Stimulated activated memory B cell treated with anti-CD40 and anti-IgM and Interleukin-4, amounts not matched to agents 10 μg/mL and 1 μg/mL and 100 μg/mL, for 72 hours (primary cell): ENCODE results near the gene ETFBKMT.
"Not testable (repeated sequence)": the region's sequence is repeated elsewhere in the genome, so short reads cannot be mapped to it uniquely, and the experiment has no call there.

Experiments used
- ATAC-seq: fragments of 150-1000 bp; cut with Tn5 transposase; 2 replicates; pipeline ENCODE4 v1.10.0; 2021
- H3K27ac Mint-ChIP-seq: one replicate; pipeline ENCODE4 v1.8.0; 2022; ENCODE audit warnings: mild to moderate bottlenecking, mixed read lengths
- H3K27me3 Mint-ChIP-seq: one replicate; pipeline ENCODE4 v1.8.0; 2022; ENCODE audit warnings: mixed read lengths
- H3K36me3 Mint-ChIP-seq: one replicate; pipeline ENCODE4 v1.8.0; 2022; ENCODE audit warnings: mixed read lengths
- H3K4me1 Mint-ChIP-seq: one replicate; pipeline ENCODE4 v1.8.0; 2022; ENCODE audit warnings: mixed read lengths
- H3K4me3 Mint-ChIP-seq: one replicate; pipeline ENCODE4 v1.8.0; 2022; ENCODE audit warnings: mild to moderate bottlenecking, moderate library complexity, mixed read lengths
- H3K9me3 Mint-ChIP-seq: one replicate; pipeline ENCODE4 v1.8.0; 2022; ENCODE audit warnings: mixed read lengths

ETFBKMT gene

GRCh38 chr12:31644536-31644935 lies 15.0 kb upstream of the ETFBKMT start:
- Mint-ChIP-seq H3K27me3 (no peaks in the 10 kb centered on the region), H3K9me3 (no peaks in the 10 kb centered on the region), H3K27ac (no peak overlapping the region), H3K36me3 (no peaks in the 10 kb centered on the region), H3K4me3 (no peak overlapping the region), H3K4me1 (peaks cover 19% of the 10 kb centered on the region)
- ATAC-seq, result no peak

GRCh38 chr12:31645924-31646323 lies 13.6 kb upstream of the ETFBKMT start:
- Mint-ChIP-seq H3K27me3 (no peaks in the 10 kb centered on the region), H3K9me3 (no peaks in the 10 kb centered on the region), H3K4me1 (peaks cover 19% of the 10 kb centered on the region), H3K36me3 (no peaks in the 10 kb centered on the region), H3K4me3 (no peak overlapping the region), H3K27ac (peak overlapping the region; percentile 35)
- no peak for ATAC-seq

- peak overlapping the region; percentile 18 for H3K27ac Mint-ChIP-seq
- no peaks in the 10 kb centered on the region for H3K9me3 Mint-ChIP-seq
- no peak overlapping the region for H3K4me3 Mint-ChIP-seq
- peaks cover 19% of the 10 kb centered on the region for H3K4me1 Mint-ChIP-seq
- H3K36me3 Mint-ChIP-seq, result no peaks in the 10 kb centered on the region
- no peak for ATAC-seq
- no peaks in the 10 kb centered on the region for H3K27me3 Mint-ChIP-seq
These were observed 12.4 kb upstream of the ETFBKMT start for GRCh38 chr12:31647086-31647491.

- Mint-ChIP-seq H3K4me1 (peaks cover 28% of the 10 kb centered on the region), H3K4me3 (no peak overlapping the region), H3K9me3 (no peaks in the 10 kb centered on the region), H3K27me3 (no peaks in the 10 kb centered on the region), H3K36me3 (no peaks in the 10 kb centered on the region), H3K27ac (no peak overlapping the region)
- ATAC-seq, result no peak
These were observed 8.6 kb upstream of the ETFBKMT start for GRCh38 chr12:31650918-31651317.

GRCh38 chr12:31651893-31652521 lies 7.5 kb upstream of the ETFBKMT start:
- Mint-ChIP-seq H3K4me1 (peaks cover 20% of the 10 kb centered on the region), H3K36me3 (no peaks in the 10 kb centered on the region), H3K27ac (peak overlapping the region; percentile 75), H3K4me3 (no peak overlapping the region), H3K9me3 (no peaks in the 10 kb centered on the region), H3K27me3 (no peaks in the 10 kb centered on the region)
- no peak for ATAC-seq

- Mint-ChIP-seq H3K4me3 (no peak overlapping the region), H3K27me3 (no peaks in the 10 kb centered on the region), H3K36me3 (no peaks in the 10 kb centered on the region), H3K9me3 (no peaks in the 10 kb centered on the region), H3K4me1 (peaks cover 21% of the 10 kb centered on the region), H3K27ac (no peak overlapping the region)
- no peak for ATAC-seq
These were observed 4.3 kb upstream of the ETFBKMT start for GRCh38 chr12:31655208-31655607.

GRCh38 chr12:31655792-31656191 lies 3.7 kb upstream of the ETFBKMT start:
- Mint-ChIP-seq H3K27ac (no peak overlapping the region), H3K9me3 (no peaks in the 10 kb centered on the region), H3K4me3 (no peak overlapping the region), H3K27me3 (no peaks in the 10 kb centered on the region), H3K36me3 (no peaks in the 10 kb centered on the region), H3K4me1 (peaks cover 21% of the 10 kb centered on the region)
- ATAC-seq, result no peak

GRCh38 chr12:31658471-31659086 lies 909 bp upstream of the ETFBKMT start:
- Mint-ChIP-seq H3K27me3 (no peaks in the 10 kb centered on the region), H3K36me3 (peaks cover 4% of the 10 kb centered on the region), H3K4me1 (peaks cover 20% of the 10 kb centered on the region), H3K4me3 (peak overlapping the region; percentile 98), H3K27ac (peak overlapping the region; percentile 94), H3K9me3 (no peaks in the 10 kb centered on the region)
- ATAC-seq, result peak; percentile 29

- peaks cover 20% of the 10 kb centered on the region for H3K4me1 Mint-ChIP-seq
- H3K36me3 Mint-ChIP-seq, result peaks cover 4% of the 10 kb centered on the region
- H3K9me3 Mint-ChIP-seq, result no peaks in the 10 kb centered on the region
- peak overlapping the region; percentile 74 for H3K27ac Mint-ChIP-seq
- no peak for ATAC-seq
- H3K4me3 Mint-ChIP-seq, result no peak overlapping the region
- H3K27me3 Mint-ChIP-seq, result no peaks in the 10 kb centered on the region
These were observed 2.8 kb downstream of the ETFBKMT start for GRCh38 chr12:31662176-31662849.

GRCh38 chr12:31663576-31663975 lies 4.1 kb downstream of the ETFBKMT start:
- no peaks in the 10 kb centered on the region for H3K27me3 Mint-ChIP-seq
- H3K36me3 Mint-ChIP-seq, result peaks cover 5% of the 10 kb centered on the region
- H3K9me3 Mint-ChIP-seq, result peaks cover under 1% of the 10 kb centered on the region
- peaks cover 15% of the 10 kb centered on the region for H3K4me1 Mint-ChIP-seq
- no peak overlapping the region for H3K4me3 Mint-ChIP-seq
- no peak for ATAC-seq
- no peak overlapping the region for H3K27ac Mint-ChIP-seq

- Mint-ChIP-seq H3K27ac (no peak overlapping the region), H3K4me1 (peaks cover 13% of the 10 kb centered on the region), H3K36me3 (peaks cover 9% of the 10 kb centered on the region), H3K9me3 (peaks cover 4% of the 10 kb centered on the region), H3K27me3 (no peaks in the 10 kb centered on the region), H3K4me3 (no peak overlapping the region)
- ATAC-seq, result no peak
These were observed 4.5 kb downstream of the ETFBKMT start for GRCh38 chr12:31664038-31664437.

GRCh38 chr12:31669020-31669419 lies 9.5 kb downstream of the ETFBKMT start:
- H3K9me3 Mint-ChIP-seq, result peaks cover 4% of the 10 kb centered on the region
- no peak overlapping the region for H3K27ac Mint-ChIP-seq
- no peak for ATAC-seq
- H3K27me3 Mint-ChIP-seq, result no peaks in the 10 kb centered on the region
- no peaks in the 10 kb centered on the region for H3K4me1 Mint-ChIP-seq
- H3K36me3 Mint-ChIP-seq, result peaks cover 27% of the 10 kb centered on the region
- no peak overlapping the region for H3K4me3 Mint-ChIP-seq

- peaks cover 33% of the 10 kb centered on the region for H3K36me3 Mint-ChIP-seq
- not testable (repeated sequence) for H3K27ac Mint-ChIP-seq, H3K4me3 Mint-ChIP-seq, H3K4me1 Mint-ChIP-seq, H3K27me3 Mint-ChIP-seq, H3K9me3 Mint-ChIP-seq, ATAC-seq
These were observed 10.1 kb downstream of the ETFBKMT start for GRCh38 chr12:31669582-31669981.

- Mint-ChIP-seq H3K4me1 (no peaks in the 10 kb centered on the region), H3K27ac (no peak overlapping the region), H3K9me3 (peaks cover 4% of the 10 kb centered on the region), H3K36me3 (peaks cover 46% of the 10 kb centered on the region), H3K27me3 (no peaks in the 10 kb centered on the region), H3K4me3 (no peak overlapping the region)
- ATAC-seq, result no peak
These were observed 13.0 kb downstream of the ETFBKMT start for GRCh38 chr12:31672521-31672920.

GRCh38 chr12:31682136-31682962 lies 22.9 kb downstream of the ETFBKMT start:
- Mint-ChIP-seq H3K4me1 (peaks cover 20% of the 10 kb centered on the region), H3K36me3 (peaks cover 33% of the 10 kb centered on the region), H3K4me3 (peak overlapping the region; percentile 60), H3K9me3 (peaks cover 6% of the 10 kb centered on the region), H3K27me3 (no peaks in the 10 kb centered on the region), H3K27ac (peak overlapping the region; percentile 82)
- peak; percentile 92 for ATAC-seq
